ENCODE measurements around the gene UBALD2. TPM values are rescaled to one million over a fixed set of nuclear protein-coding genes. Genes with fewer than 3 reads are reported as not detected.
A peak's percentile ranks its signal among the peaks of the same experiment; 100 is the strongest.

UBALD2 gene
- total RNA-seq, 2 donors from 2014 or later: 77.1 to 90.1 TPM

DNA sequence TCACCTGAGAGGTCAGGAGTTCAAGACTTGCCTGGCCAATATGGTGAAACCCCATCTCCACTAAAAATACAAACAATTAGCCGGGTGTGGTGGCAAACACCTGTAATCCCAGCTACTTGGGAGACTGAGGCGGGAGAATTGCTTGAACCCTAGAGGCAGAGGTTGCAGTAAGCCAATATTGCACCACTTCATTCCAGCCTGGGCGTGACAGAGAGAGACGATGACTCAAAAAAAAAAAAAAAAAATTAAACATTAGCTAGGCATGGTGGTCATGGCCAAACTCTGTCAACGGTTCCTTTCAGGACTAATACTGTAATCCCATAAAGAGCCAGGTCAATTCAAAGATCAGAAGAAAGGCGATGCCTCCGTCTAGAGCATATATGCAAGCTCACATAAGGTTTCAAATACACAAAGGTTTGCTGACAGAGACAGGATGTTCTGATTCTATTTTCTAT lies 27.3 kb upstream of the UBALD2 start:
- intact Hi-C loops (cut with DNase I): no loop called here
- Histone ChIP-seq H3K4me3 (no peak overlapping the region), H3K9me3 (no peaks in the 10 kb centered on the region), H3K9ac (ENCODE audit: low read depth in 2 of 2, low read length in 2 of 2) (peak overlapping the region in 1 of 2 donors; percentile 49), H3K27ac (no peak overlapping the region), H3K36me3 (no peaks in the 10 kb centered on the region), H3K27me3 (no peaks in the 10 kb centered on the region), H3K4me1 (no peaks in the 10 kb centered on the region)
- TF ChIP-seq, protein P1, sequence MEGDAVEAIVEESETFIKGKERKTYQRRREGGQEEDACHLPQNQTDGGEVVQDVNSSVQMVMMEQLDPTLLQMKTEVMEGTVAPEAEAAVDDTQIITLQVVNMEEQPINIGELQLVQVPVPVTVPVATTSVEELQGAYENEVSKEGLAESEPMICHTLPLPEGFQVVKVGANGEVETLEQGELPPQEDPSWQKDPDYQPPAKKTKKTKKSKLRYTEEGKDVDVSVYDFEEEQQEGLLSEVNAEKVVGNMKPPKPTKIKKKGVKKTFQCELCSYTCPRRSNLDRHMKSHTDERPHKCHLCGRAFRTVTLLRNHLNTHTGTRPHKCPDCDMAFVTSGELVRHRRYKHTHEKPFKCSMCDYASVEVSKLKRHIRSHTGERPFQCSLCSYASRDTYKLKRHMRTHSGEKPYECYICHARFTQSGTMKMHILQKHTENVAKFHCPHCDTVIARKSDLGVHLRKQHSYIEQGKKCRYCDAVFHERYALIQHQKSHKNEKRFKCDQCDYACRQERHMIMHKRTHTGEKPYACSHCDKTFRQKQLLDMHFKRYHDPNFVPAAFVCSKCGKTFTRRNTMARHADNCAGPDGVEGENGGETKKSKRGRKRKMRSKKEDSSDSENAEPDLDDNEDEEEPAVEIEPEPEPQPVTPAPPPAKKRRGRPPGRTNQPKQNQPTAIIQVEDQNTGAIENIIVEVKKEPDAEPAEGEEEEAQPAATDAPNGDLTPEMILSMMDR (IDR thresholded peaks at IDR 0.05): no peak
- no peak for DNase-seq

DNA sequence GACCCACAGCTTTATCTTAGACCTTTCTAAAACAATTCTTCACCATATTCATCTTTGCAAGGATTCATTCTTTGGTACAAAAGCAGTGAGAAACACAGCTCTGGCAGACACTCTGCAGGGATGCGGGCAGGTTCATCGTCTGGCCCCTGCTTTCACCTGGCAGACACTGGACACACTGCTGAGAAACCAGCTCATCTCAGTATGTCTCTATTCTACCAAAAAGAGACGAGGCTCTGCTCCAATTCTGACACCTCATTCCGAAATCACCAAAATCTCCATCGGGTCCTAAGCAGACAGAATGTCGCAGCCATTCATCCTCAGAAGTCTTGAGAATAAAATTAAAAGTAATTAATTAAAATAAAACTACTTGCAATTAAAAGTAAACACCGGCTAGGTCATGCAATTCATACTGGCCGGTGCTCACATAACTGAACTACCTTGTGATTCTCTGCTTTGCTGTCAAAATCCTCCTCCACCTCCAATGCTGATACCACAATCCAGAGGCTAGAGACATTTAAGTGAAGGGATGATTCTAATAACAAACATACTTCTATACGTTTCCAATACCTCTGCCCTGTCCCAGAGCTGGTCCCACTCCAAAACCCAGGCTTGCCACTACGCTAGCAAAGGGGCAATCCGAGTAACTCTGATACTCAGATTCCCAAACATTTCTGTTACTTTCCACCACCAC lies 26.2 kb upstream of the UBALD2 start:
- H3K9ac ChIP-seq (ENCODE audit: low read depth in 2 of 2, low read length in 2 of 2): peak overlapping the region in 1 of 2 donors; percentile 66
- H3K27ac ChIP-seq: peak overlapping the region; percentile 60
- intact Hi-C loops (cut with DNase I): no loop called here
- H3K9me3 ChIP-seq: no peaks in the 10 kb centered on the region
- H3K36me3 ChIP-seq: no peaks in the 10 kb centered on the region
- TF ChIP-seq, protein P1 (IDR thresholded peaks at IDR 0.05): no peak
- H3K4me1 ChIP-seq: no peaks in the 10 kb centered on the region
- DNase-seq: no peak
- H3K4me3 ChIP-seq: peak overlapping the region; percentile 67
- no peaks in the 10 kb centered on the region for H3K27me3 ChIP-seq

DNA sequence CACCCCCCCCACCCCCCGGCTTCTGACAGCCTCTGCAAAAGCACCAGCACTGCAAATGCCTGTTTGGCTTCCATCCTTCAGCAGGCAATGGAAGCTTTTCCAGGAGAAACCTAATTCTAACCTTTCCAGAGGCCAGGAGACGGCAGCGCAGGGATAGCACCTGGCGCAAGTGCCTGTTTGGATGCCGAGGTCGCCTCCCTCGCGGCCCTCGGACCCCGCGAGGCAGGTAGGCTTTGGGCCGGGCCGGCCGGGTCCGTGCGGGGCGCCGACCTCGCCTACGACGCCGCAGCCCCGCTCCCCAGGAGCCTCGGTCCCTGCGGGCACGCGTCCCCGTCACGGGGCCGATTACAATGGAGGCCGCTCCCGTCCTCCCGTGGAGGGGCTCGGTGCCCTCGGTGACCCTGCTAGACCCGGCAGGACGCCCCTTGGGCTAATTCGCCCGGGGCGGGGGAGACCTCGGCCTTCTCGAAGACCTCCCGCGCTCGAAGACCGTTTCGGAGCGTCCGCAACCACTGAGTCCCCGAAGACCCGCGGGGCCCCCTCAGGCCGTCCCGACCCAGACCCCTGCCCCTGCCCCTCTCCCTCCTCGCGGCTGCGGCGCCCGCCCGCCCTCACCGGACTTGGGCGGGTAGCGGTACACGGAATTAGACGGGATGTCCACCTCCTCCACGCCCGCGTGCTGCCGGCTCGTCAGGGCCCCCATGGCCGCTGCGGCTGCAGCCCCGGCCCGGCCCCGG lies 25.4 kb upstream of the UBALD2 start:
- TF ChIP-seq, protein P1 (IDR thresholded peaks at IDR 0.05): no peak
- H3K9ac ChIP-seq (ENCODE audit: low read depth in 2 of 2, low read length in 2 of 2): peak overlapping the region; percentile 66 to 73
- intact Hi-C loops (cut with DNase I): no loop called here

DNA sequence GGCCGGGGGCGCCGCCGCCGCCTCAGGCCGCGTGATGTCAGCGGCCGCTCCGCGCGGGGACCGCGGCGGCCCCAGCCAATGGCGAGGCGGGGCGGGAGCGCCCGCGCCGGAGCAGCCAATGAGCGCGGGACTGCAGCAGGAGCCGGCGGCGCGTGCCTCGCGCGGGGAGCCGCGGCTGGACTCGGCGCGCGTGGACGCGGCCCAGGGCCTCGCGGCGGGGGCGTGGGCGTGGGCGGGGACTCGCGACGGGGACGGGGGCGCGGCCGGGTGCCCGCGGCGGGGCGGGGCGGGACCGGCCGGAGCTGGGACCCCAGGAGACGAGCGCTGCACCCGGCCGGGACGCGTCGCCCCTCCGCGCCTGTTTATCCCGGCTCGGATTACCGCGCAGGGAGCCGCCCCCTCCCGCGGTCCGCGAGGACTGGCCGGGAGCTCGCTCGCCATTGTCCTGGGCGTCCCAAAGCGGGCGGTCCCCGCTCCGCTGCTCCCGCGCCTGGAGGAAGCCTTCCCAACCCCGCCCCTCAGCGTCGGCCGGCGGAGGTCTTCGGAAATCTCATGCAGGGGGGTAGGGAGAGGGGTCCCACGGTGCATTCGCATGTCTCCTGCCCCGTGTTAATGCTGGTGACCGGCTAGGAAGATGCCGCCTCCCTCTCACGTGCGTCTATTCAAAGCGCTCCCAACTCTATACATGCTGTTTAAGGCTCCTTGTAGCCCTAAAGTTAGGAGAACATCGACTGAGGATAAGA lies 24.5 kb upstream of the UBALD2 start, which contains the start of gene RNF157:
TSS of gene RNF157 (minus strand) at position 33 of the 743 bp plus-strand sequence. CDS start 253 bp downstream, outside the sequence.
- DNase-seq: peak; percentile 60
- H3K36me3 ChIP-seq: no peaks in the 10 kb centered on the region
- no peaks in the 10 kb centered on the region for H3K4me1 ChIP-seq
- intact Hi-C loops (cut with DNase I): no loop called here
- H3K27me3 ChIP-seq: no peaks in the 10 kb centered on the region
- peak within 1 kb of the TSS; percentile 60 for H3K27ac ChIP-seq
- H3K9ac ChIP-seq (ENCODE audit: low read depth in 2 of 2, low read length in 2 of 2): peak within 1 kb of the TSS; percentile 73 to 85
- peak within 1 kb of the TSS; percentile 67 for H3K4me3 ChIP-seq
- H3K9me3 ChIP-seq: no peaks in the 10 kb centered on the region
- TF ChIP-seq, protein P1 (IDR thresholded peaks at IDR 0.05): no peak

More for the DNA sequence above, 25.4 kb upstream of the UBALD2 start:
- no peak for DNase-seq
- Histone ChIP-seq H3K36me3 (no peaks in the 10 kb centered on the region), H3K4me1 (no peaks in the 10 kb centered on the region), H3K9me3 (no peaks in the 10 kb centered on the region), H3K4me3 (peak overlapping the region; percentile 67), H3K27ac (peak overlapping the region; percentile 60), H3K27me3 (no peaks in the 10 kb centered on the region)

DNA sequence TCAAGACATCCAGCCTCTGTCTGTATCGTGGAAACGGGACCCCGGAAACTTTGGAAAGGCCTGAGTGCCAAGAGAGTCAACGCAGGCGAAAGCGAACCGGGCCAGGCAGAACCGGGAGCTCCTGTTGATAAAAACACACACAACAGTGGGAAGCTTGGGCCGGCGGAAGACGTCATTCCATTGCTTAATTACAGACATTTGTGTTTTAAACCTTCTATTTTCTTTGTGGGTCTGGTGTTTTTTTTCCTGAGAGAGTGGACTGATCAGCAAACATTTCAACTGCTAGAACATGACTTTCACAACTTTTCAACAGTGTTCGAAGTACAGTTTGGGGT lies 24.0 kb upstream of the UBALD2 start:
- H3K9me3 ChIP-seq: no peaks in the 10 kb centered on the region
- peak overlapping the region; percentile 73 to 85 for H3K9ac ChIP-seq (ENCODE audit: low read depth in 2 of 2, low read length in 2 of 2)
- intact Hi-C loops (cut with DNase I): no loop called here
- no peak for DNase-seq
- H3K4me3 ChIP-seq: peak overlapping the region; percentile 56
- peak overlapping the region; percentile 29 for H3K27ac ChIP-seq
- TF ChIP-seq, protein P1 (IDR thresholded peaks at IDR 0.05): no peak
- no peaks in the 10 kb centered on the region for H3K36me3 ChIP-seq
- H3K27me3 ChIP-seq: no peaks in the 10 kb centered on the region
- H3K4me1 ChIP-seq: no peaks in the 10 kb centered on the region

Measured in colonic mucosa (tissue), 4 donors.